HCEC 1CT (cell line): ENCODE measurements around the gene CX3CL1.
A peak's percentile ranks its signal among the peaks of the same experiment; 100 is the strongest.
"Not testable (repeated sequence)": the region's sequence is repeated elsewhere in the genome, so short reads cannot be mapped to it uniquely, and the experiment has no call there.

Source experiments
- DNase-seq: peaks from one replicate; pipeline ENCODE4 v3.0.0-alpha.2; 2017

CX3CL1 gene

DNA sequence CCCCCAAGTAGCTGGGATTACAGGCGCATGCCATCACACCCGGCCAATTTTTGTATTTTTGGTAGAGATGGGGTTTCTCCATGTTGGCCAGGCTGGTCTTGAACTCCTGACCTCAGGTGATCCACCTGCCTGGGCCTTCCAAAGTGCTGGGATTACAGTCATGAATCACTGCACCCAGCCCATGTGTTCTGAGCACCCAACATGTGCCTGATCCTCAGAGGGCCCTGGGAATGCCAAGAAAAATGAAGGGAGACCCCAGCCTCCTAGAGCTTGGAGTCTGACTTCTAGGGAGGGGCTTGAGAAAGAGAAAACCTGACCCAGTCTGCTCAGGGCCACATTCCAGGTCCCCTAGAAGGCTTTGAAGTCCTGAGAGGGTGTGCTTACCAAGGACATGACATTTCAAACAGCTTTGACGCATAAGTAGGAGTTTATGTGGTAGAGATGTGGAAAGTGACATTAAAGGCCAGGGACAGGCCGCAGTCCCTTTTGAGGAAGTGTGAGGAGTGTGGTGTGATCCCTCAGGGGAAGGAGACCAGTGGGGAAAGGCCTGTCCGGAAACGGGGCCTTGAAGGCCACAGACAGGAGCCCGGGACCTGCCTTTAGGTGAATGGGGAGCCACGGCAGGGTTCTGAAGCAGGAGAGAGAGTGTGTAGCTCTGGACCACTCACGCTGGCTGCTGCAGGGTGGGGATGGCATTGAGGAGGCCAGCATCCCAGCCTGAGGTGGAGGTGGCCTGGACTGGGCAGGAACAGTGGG is 14.8 kb upstream of the CX3CL1 start:
- DNase-seq = no peak

DNA sequence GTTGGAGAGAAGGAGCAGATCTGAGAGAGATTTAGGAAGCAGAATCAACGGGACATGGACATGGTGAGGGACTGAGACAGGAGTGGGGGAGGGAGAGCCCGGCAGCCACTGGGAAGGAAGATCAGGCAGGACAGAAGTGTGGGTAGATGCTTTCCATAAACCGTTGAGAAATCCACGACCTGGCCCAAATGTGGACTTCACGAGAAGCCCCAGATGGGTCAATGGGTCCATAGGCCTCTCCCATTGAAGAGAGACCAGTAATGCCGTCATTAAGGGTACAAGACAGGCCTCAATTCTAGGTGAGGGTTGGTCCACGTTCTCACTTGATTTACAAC is 14.2 kb upstream of the CX3CL1 start:
- no peak for DNase-seq

DNA sequence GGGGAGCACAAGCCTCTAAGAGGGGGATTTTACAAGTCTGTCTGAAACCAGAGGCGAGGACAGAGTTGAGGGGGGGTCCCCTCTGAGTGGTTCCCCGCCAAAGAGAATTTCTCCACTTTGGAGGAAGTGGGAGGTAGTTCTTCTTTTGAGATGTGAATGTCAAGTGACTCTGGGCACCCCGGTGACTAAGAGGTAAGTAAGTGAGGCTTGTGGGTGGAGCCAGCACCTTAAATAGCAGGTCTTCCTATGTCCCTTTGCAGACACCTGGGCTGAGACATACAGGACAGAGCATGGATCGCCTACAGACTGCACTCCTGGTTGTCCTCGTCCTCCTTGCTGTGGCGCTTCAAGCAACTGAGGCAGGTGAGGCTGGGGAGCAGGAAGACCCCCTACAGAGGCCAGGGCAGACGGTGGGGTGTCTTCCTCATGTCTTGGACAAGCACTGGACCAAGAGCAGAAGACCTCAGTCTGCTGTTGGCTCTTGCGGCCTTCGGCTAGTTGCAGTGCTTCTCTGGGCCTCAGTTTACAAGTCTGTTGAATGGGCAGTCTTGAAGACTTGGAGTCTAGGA is 13.7 kb upstream of the CX3CL1 start, which contains the start of gene CCL22:
Gene CCL22, plus strand, starts transcription at position 257 of the 569 bp plus-strand sequence. Its CDS starts 34 bp downstream, at position 291.
- no peak for DNase-seq

DNA sequence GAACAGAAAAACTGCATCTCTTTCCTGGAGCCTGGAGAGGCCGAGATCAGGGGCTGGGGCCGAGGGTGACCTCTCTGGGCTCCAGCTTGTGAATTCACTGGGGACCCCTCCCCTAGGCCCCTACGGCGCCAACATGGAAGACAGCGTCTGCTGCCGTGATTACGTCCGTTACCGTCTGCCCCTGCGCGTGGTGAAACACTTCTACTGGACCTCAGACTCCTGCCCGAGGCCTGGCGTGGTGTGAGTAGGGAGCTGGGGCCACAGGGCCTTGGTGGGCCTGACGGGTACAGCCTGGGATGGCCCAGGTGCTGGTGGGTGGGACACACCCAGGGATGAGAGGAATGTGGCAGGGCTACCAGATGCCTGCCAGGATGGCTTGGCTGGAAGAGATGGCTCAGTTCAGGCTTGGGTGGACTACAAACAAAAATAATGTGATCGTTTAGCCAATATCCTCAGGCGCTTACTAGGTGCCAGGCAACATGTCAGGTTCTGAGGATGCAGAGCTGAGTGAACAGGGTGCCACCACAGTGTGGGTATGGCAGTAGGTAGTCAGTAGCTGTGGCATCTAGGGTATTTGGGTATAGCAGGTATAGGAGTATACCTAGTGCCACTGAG is 11.9 kb upstream of the CX3CL1 start:
- DNase-seq = no peak

DNA sequence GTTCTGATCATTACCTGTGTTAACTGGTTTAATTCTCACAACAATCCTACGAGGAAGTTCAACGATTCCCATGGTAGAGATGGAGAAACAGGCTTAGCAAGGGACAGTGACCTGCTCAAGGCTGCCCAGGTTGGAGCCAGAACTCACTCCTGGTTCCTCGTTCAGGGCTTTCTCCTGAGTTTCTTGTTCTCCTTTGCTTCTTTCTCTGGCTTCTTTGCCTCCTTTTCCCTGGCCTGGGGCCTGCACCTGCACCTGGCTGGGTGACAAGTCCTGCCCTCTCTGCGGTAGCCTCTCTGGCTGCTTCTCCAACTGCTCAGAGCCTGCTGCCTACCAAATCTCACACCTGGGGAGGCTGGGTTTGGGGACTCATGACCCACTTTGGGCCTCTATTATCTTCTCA is 10.9 kb upstream of the CX3CL1 start:
- no peak for DNase-seq

DNA sequence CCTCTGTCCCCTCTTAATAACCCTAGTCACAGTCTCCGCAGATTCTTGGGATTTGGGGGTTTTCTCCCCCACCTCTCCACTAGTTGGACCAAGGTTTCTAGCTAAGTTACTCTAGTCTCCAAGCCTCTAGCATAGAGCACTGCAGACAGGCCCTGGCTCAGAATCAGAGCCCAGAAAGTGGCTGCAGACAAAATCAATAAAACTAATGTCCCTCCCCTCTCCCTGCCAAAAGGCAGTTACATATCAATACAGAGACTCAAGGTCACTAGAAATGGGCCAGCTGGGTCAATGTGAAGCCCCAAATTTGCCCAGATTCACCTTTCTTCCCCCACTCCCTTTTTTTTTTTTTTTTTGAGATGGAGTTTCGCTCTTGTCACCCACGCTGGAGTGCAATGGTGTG is 8.1 kb upstream of the CX3CL1 start:
- no peak for DNase-seq

DNA sequence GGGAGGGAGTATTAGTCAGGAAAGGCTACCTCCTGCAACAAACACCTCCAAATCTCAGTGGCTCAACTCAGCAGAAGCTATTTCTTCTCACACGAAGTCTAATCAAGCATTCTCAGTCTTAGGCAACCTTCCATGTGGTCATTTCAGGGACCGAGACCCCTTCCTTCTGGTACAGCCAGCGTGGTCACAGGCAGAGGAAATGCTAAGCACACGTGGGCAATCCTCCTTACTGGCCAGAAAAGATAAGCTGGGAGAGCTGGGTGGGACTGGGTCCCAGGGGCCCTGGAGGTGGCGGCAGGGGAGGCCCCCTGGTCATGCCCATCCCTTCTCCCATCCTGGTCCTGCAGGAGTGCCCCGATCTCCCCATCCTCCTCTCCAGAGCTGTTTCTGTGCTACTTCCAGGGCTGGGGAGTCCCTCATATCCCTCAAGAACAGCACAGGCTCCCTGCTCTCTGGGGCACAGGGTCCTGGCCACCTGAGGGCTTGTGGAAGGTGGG is 5.7 kb upstream of the CX3CL1 start:
- DNase-seq = no peak

DNA sequence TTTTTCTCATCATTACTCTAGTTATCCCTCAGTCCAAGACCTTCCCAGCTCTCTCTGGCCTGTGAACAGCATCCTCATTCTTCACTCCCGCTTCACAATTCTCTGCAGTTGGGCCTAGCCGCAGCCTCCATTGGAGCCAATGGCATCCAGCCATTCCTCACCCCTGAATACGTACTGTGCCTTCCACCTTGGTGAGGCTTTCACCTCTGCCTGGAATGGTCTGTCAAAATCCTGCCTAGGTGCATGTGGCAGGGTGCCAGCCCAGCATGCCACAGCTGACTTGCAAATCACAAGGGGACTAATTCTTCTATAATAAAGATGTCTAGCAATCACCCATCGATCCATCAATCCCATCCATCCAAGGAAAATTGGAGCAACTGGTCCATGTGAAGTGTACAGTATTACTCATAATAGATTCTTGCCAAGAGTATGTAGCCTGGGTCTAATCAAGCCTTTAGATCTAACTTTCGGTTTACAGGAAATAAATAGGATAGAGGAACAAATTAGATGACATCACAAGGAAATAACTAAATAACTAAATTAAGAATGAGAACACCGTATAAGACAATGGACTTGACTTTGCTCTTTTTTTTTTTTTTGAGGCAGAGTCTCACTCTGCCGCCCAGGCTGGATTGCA is 5.1 kb upstream of the CX3CL1 start:
- DNase-seq = no peak

DNA sequence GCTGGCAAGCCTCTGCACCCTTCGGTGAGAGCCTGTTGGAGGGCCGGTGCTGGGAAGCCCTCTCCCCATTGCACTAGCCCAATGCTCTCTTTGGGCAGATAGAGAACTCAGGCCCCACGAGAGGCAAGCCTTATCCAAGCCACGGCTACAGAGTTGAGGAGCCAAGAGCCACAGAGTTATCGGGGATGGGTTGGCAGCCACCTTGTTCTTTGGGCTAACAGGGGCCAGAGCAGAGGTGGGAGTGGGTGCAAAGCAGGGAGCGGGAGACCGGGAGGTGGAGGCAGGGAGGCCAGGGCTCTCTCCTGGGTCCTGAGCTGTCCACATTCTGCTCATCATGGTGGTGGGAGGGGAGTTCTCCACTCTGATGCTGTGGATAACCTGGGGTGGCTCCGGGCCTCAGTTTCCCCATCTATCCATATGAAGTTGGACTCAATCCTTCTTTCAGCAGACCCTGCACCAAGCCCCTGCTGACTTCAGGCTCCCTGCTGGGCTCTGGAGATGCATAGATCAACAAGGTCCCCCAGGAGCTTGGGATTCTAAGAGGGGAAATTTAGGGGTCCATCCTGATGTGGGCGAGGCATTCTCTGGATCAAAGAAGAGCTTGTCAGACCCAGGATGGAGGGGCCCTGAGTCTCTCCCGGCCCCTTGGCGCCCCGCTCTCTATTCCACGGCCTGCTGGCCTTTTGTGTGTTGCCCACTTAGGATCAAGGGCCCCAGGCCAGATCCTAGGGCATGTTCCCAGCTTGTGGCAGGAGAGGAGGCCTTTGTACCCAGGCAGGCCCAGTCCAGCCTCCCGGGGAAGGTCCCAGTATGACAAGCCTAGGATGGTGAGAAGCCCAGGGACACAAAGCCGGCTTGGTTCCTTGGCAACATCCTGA is 557 bp upstream of the CX3CL1 start:
- peak; percentile 7 for DNase-seq

DNA sequence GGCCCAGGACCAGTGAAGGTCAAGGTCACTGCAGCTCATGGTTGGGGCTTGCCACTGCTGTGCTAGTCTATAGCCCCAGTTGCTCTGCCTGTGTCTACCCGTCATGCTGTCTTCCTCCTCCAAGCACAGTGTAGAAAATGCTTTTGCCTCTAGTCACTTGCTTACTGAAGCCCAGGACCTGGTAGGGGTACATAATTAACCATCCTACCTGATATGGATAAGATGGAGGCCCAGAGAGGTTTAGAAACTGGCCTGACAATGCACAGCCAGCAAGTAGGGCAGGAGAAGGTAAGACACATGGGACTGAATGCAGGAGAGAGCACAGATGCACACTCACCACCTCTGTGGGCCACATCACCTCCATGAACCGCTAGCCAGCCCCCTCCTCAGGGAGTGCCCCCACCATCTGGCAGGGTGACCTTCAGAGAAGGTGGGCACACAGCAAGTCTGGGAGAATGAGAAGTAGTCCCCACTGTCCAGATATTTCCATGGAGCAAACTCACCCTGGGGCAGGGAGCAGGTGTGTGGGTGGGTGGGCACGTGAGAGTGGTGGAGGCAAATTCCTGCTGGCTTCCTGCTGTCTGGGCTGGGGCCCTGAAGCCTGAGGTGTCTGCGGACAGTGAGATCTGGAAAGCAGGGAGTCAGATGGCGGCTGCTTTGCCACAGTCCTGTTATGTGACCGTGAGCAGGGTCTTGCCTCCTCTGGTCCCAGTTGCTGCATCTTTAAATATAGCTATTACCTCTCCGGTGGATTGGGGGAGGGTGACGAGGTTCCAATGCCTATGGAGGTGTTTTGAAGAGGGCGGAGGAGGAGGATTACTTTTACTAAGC is 1.0 kb downstream of the CX3CL1 start:
- DNase-seq = no peak

DNA sequence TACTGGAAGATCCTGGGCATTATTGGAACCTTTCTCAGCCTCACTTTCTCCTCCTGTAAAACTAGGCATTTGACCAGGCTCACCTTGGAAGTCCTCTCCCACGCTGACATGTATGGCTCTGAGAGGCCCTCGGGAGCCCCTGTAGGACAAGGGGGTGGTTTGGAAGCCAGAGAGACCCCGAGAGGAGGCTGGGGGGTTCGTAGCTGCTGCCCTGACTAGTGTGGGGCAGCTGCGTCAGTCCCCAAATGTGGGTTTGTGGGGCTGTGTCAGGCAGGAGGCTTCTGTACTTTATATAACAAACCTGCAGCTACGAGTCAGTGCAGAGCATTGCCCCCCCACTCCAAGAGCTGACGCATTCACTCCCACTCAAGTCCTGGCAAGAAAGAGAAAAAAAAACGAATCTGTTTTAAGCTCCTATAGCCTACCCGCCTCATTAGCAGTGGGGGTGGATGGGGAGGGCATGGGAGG is 1.8 kb downstream of the CX3CL1 start:
- DNase-seq = no peak

DNA sequence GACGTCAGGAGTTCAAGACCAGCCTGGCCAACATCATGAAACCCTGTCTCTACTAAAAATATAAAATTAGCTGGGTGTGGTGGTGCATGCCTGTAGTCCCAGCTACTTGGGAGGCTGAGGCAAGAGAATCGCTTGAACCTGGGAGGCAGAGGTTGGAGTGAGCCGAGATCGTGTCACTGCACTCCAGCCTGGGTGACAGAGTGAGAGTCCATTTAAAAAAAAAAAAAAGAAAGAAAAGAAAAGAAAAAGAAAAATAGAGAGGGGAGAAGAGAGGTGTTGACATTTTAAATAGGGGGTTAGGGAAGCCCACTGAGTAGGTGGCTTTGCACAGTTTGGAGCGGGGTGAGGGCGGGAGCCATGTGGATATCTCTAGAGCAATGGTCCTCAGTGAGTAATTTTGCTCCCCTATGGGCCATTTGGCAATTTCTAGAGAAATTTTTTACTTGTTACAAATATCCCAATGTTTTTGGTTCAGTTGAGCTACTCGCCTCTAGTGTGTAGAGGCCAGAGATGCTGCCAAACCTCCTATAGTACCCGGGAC is 2.7 kb downstream of the CX3CL1 start:
- not testable (repeated sequence) for DNase-seq

DNA sequence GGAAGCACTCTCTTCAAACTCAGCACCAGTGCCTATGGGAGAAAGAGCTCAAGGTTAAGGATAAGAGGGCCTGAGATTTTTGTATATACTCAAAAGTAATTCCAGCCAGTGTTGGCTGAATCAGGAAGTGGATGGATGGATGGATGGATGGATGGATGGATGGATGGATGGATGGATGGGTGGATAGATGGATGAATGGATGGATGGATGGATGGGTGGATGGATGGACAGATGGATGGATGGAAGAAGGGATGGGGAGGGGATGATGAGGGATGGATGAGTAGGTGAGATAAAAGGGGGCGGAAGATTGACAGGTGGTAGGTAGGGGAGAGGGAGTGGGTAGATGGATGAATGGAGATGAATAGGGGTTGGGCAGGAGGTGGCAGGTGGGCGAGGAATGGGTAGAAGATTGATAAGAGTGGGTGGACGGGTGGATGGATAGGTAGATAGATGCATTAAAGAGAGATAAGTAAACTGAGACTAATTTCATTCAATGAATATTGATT is 4.1 kb downstream of the CX3CL1 start:
- no peak for DNase-seq

DNA sequence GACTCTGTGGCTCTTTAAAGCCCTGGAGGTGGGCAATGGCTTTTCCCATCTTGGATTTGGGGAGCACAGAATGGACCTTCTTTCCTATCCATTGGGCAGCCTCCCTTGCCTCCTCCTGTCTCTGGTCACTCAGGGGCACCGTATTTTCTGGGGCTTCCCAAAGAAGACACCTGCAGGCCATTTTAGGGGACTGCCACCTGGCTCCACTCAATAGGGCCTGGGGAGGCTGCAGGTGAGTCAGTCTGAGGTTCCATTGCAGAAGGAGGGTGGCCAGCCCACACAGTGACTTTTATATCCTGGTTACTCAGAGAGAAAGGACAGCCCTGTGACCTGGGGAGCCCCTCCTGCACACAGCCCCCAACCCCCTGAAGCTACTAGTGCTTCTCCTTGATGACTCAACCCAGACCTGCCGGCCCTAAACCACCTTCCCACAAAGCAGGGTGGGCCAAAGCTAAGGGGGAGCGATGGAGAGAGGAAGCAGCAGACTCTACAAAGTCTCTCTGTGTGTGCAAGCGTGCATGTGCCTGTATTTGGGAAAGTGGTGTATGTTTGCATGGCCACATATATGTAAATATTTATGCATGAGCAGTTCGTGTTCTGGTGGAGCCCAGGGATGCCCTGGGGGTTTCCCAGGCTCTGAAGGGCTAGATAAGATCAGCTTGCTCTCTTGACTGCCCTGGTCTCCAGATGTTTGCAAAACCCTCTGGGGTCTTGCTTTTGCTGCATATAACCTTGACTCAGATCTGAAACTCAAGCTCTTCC is 5.0 kb downstream of the CX3CL1 start:
- no peak for DNase-seq

DNA sequence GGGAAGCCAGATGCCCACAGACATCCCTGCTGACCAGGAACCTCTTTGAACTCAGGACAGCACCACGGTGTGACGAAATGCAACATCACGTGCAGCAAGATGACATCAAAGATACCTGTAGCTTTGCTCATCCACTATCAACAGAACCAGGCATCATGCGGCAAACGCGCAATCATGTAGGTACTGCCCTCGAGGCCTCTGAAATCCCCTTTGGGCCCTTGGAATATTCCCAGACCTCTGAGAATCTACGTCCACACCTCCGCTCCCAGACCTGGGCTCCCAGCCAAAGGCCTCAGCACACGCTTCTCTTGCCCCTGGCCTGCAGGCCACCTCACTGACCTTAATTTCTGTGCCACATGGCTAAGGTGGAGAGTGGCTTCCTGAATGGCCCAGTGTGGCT is 7.3 kb downstream of the CX3CL1 start:
- no peak for DNase-seq

DNA sequence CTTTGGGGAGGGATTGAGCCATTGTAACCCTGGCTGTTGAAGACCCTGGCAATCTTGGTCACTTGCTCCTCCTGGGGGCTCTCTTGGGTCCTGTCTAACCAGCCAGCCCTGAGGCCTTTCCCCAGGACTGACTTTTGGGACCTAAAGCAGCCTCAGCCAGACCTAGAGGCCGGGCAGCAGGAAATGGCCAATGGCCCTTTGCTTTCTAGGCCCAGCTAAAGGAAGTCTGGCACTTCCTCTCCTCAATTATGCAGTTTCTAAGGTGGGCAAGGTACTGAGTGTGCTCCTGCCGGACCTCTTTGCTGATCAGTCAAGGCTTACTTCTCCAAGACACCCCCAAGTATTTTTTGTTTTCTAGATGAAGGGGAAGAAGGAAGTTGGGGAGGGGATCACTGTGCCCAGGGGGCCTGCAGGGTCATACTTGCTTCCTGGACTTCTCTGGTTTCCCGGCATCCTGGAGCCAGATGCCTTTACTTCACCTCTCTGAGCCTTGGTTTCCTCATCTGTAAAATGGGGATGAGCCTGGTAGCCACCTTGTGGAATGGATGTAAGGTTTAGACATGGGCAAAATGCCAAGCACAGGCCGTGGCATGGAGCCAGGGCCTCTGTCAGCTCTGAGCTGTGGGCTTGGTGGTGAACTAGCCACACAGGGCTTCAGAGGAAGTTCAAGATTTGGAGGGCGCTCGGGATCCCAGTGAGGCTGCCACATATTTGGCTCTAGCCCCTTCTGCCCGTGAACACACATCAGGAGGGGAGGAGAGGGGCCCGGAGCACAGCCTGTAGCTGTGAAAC is 8.6 kb downstream of the CX3CL1 start:
- DNase-seq = no peak

DNA sequence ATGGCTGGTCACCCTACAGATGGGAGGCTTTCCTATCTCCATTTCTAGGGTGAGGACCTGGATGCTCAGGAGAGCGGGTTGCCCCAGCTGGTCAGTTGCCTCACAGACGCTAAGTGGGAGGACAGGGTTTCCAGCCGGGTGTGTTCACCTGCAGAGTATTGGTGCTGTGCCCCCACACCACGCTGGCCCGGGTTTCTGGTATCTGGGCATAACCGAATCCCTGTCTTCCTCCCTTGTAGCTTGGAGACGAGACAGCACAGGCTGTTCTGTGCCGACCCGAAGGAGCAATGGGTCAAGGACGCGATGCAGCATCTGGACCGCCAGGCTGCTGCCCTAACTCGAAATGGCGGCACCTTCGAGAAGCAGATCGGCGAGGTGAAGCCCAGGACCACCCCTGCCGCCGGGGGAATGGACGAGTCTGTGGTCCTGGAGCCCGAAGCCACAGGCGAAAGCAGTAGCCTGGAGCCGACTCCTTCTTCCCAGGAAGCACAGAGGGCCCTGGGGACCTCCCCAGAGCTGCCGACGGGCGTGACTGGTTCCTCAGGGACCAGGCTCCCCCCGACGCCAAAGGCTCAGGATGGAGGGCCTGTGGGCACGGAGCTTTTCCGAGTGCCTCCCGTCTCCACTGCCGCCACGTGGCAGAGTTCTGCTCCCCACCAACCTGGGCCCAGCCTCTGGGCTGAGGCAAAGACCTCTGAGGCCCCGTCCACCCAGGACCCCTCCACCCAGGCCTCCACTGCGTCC is 9.7 kb downstream of the CX3CL1 start:
- DNase-seq = no peak

DNA sequence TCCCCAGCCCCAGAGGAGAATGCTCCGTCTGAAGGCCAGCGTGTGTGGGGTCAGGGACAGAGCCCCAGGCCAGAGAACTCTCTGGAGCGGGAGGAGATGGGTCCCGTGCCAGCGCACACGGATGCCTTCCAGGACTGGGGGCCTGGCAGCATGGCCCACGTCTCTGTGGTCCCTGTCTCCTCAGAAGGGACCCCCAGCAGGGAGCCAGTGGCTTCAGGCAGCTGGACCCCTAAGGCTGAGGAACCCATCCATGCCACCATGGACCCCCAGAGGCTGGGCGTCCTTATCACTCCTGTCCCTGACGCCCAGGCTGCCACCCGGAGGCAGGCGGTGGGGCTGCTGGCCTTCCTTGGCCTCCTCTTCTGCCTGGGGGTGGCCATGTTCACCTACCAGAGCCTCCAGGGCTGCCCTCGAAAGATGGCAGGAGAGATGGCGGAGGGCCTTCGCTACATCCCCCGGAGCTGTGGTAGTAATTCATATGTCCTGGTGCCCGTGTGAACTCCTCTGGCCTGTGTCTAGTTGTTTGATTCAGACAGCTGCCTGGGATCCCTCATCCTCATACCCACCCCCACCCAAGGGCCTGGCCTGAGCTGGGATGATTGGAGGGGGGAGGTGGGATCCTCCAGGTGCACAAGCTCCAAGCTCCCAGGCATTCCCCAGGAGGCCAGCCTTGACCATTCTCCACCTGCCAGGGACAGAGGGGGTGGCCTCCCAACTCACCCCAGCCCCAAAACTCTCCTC is 10.4 kb downstream of the CX3CL1 start:
- no peak for DNase-seq
